Measurements from ENCODE around the gene KREMEN1.
"Not testable (repeated sequence)": the region's sequence is repeated elsewhere in the genome, so short reads cannot be mapped to it uniquely, and the experiment has no call there.

Gene KREMEN1

DNA sequence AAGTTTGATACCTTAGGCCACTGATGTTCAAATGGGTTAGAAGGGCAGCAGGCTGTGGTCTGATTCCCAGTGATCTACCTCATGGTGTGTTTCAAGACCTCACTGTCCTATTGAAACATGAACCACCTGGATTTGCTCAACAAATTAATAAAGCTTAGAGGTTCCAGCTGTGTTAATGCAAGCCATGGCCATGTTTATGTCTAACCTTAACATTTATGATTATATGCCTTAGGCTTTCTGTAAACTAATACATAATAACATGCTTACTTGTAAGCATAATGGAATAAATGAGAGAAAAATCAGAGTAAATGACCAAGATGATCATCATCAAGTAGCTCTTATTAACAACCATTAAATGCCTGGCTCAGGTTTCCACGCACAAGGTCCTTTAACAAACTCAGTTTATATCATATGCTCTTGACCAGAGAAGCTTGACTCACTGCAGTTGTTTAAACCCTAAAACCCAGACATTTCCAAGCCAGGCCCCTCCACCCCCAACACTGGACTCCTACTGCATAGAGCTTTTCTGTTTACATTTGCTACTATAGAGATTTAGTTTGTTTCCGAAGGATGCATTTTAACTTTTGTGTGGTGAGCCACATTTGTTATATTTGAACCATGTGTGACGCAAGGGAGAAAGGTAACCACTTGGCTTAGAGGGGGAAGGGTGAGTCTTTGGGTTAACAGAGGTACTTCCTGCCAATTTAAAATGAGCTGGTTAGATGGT, 43.7 kb downstream of the KREMEN1 start:
- H3K4me3 ChIP-seq (ENCODE audit: insufficient read depth, low read depth, low read length) = no peak overlapping the region
- H3K27ac ChIP-seq (ENCODE audit: insufficient read depth, low read depth, low read length, poor library complexity, severe bottlenecking) = no peak overlapping the region
- H3K9me3 ChIP-seq (ENCODE audit: control insufficient read depth, low read length) = no peaks in the 10 kb centered on the region
- WGBS, 2 experiments = 97% methylated on average over 3 of the region's 3 CpGs
- no peaks in the 10 kb centered on the region for H3K27me3 ChIP-seq (ENCODE audit: control insufficient read depth, insufficient read depth, low read length, poor library complexity, severe bottlenecking)
- H3K36me3 ChIP-seq (ENCODE audit: control insufficient read depth, insufficient read depth, low read length) = no peaks in the 10 kb centered on the region
- H3K4me1 ChIP-seq (ENCODE audit: control insufficient read depth, insufficient read depth, low read length) = no peaks in the 10 kb centered on the region

DNA sequence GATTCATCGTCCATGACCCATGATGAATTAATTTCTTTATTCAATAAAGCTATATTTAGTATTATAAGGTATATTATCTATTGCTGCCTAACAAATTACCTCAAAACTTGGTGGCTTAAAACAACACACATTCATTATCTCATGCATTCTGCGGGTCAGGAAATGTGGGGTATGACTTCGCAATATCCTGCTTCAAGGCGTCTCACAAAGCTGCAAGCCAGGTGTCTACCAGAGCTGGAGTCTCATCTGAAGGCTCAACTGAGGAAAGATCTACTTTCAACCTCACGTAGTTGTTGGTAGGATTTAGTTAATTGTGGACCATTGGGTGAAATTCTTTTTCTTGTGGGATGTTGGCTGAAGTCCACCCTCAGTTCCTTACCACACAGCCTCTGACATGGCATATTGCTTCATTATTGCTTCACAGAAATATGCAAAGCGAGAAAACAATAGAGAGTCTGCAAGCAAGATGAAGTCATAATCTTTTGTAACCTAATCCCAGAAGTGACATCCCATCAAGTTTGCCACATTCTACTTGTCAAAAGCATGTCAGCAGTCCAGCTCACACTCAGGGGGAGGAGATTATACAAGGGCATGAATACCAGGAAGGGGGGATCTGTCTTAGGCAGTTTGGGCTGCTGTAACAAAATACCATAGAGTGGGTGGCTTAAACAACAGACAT, 45.1 kb downstream of the KREMEN1 start:
- Histone ChIP-seq H3K4me1 (ENCODE audit: control insufficient read depth, insufficient read depth, low read length) (no peaks in the 10 kb centered on the region), H3K9me3 (ENCODE audit: control insufficient read depth, low read length) (no peaks in the 10 kb centered on the region), H3K4me3 (ENCODE audit: insufficient read depth, low read depth, low read length) (no peak overlapping the region), H3K27ac (ENCODE audit: insufficient read depth, low read depth, low read length, poor library complexity, severe bottlenecking) (no peak overlapping the region), H3K27me3 (ENCODE audit: control insufficient read depth, insufficient read depth, low read length, poor library complexity, severe bottlenecking) (no peaks in the 10 kb centered on the region), H3K36me3 (ENCODE audit: control insufficient read depth, insufficient read depth, low read length) (no peaks in the 10 kb centered on the region)
- WGBS, 2 experiments = 94 to 96% methylated on average over 5 to 6 of the region's 6 CpGs

DNA sequence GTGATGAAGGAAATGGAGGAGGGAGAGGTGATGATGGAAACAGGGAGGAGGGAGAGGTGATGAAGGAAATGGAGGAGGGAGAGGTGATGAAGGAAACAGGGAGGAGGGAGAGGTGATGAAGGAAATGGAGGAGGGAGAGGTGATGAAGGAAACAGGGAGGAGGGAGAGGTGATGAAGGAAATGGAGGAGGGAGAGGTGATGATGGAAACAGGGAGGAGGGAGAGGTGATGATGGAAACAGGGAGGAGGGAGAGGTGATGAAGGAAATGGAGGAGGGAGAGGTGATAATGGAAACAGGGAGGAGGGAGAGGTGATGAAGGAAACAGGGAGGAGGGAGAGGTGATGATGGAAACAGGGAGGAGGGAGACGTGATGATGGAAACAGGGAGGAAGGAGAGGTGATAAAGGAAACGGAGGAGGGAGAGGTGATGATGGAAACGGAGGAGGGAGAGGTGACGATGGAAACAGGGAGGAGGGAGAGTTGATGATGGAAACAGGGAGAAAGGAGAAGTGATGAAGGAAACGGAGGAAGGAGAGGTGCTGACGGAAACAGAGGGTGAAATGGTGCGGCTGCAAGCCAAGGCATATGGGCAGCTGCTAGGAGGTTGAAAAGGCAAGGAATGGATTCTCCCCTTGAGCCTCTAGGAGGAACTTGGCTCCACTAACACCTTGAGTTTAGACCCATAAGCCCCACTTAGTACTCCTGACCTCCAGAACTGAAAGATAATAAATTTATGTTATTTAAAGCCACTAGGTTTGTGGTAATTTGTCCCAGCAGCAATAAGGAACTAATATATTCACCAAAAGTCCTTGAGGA, 47.5 kb downstream of the KREMEN1 start:
- H3K36me3 ChIP-seq (ENCODE audit: control insufficient read depth, insufficient read depth, low read length); H3K4me1 ChIP-seq (ENCODE audit: control insufficient read depth, insufficient read depth, low read length); H3K27ac ChIP-seq (ENCODE audit: insufficient read depth, low read depth, low read length, poor library complexity, severe bottlenecking); H3K4me3 ChIP-seq (ENCODE audit: insufficient read depth, low read depth, low read length); H3K9me3 ChIP-seq (ENCODE audit: control insufficient read depth, low read length); H3K27me3 ChIP-seq (ENCODE audit: control insufficient read depth, insufficient read depth, low read length, poor library complexity, severe bottlenecking): not testable (repeated sequence)
- WGBS, 2 experiments = 89 to 90% methylated on average over 6 of the region's 7 CpGs

DNA sequence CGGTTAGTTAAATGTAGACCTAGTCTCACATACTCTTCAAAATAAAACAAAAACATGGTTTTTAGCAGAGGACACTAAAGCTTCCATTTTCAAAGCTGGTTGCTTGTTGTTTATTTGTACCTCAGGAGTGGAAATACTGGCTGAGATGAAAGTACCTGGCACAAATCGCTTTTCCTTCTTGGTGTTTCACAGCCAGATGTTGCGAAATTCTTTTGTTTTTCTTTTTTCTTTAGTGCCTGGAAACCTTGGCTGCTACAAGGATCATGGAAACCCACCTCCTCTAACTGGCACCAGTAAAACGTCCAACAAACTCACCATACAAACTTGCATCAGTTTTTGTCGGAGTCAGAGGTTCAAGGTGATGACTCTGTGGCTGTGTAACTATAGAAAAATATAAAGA, 48.3 kb downstream of the KREMEN1 start:
- H3K4me3 ChIP-seq (ENCODE audit: insufficient read depth, low read depth, low read length) = no peak overlapping the region
- H3K27ac ChIP-seq (ENCODE audit: insufficient read depth, low read depth, low read length, poor library complexity, severe bottlenecking) = no peak overlapping the region
- H3K27me3 ChIP-seq (ENCODE audit: control insufficient read depth, insufficient read depth, low read length, poor library complexity, severe bottlenecking) = no peaks in the 10 kb centered on the region
- no peaks in the 10 kb centered on the region for H3K4me1 ChIP-seq (ENCODE audit: control insufficient read depth, insufficient read depth, low read length)
- whole genome bisulfite sequencing, 2 experiments = 88 to 95% methylated on average over 4 to 5 of the region's 5 CpGs
- no peaks in the 10 kb centered on the region for H3K36me3 ChIP-seq (ENCODE audit: control insufficient read depth, insufficient read depth, low read length)
- H3K9me3 ChIP-seq (ENCODE audit: control insufficient read depth, low read length) = no peaks in the 10 kb centered on the region

DNA sequence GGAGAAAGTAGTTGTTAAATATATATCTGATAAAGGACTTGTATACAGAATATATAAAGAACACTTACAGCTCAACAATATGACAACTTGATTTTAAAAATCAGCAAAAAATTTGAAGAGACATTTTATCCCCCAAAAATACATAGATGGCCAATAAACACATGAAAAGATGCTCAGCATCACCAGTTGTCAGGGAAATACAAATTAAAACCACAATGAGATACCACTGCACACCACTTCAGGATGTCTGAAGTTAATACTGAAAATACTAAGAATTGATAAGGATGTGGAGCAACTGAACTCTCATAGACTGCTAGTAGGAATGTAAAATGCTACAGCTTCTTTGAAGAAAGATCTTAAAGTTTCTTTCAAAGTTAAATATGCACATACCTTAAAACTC, 49.2 kb downstream of the KREMEN1 start:
- no peak overlapping the region for H3K27ac ChIP-seq (ENCODE audit: insufficient read depth, low read depth, low read length, poor library complexity, severe bottlenecking)
- no peaks in the 10 kb centered on the region for H3K9me3 ChIP-seq (ENCODE audit: control insufficient read depth, low read length)
- no peaks in the 10 kb centered on the region for H3K27me3 ChIP-seq (ENCODE audit: control insufficient read depth, insufficient read depth, low read length, poor library complexity, severe bottlenecking)
- H3K4me1 ChIP-seq (ENCODE audit: control insufficient read depth, insufficient read depth, low read length) = no peaks in the 10 kb centered on the region
- no peaks in the 10 kb centered on the region for H3K36me3 ChIP-seq (ENCODE audit: control insufficient read depth, insufficient read depth, low read length)
- no peak overlapping the region for H3K4me3 ChIP-seq (ENCODE audit: insufficient read depth, low read depth, low read length)

DNA sequence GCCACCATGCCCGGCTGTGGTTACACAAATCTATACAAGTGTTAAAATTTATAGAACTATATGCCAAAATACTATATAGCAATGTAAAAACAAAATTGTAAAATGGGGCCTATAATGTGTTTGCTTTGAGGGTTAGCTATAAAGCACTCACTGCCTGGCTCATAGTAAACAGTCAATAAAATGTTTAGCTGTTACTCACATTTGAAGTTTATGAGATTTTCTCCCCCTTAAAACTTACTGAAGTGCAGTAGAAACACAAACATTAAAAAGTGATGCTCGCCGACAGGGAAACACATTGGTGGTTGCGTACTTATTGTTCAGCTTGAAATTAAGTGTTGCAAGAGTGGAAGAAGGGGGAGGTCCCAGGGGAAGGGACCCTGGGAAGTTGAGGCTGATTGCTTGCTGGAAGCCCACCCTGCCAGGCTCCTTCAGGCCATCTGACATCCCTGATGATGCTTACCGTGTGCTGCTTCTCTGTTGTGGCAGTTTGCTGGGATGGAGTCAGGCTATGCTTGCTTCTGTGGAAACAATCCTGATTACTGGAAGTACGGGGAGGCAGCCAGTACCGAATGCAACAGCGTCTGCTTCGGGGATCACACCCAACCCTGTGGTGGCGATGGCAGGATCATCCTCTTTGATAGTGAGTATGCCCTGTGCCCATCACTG, 52.1 kb downstream of the KREMEN1 start:
- WGBS, 2 experiments = 87 to 90% methylated on average over 9 to 10 of the region's 10 CpGs
- H3K4me3 ChIP-seq (ENCODE audit: insufficient read depth, low read depth, low read length) = no peak overlapping the region
- no peaks in the 10 kb centered on the region for H3K27me3 ChIP-seq (ENCODE audit: control insufficient read depth, insufficient read depth, low read length, poor library complexity, severe bottlenecking)
- no peaks in the 10 kb centered on the region for H3K9me3 ChIP-seq (ENCODE audit: control insufficient read depth, low read length)
- no peaks in the 10 kb centered on the region for H3K36me3 ChIP-seq (ENCODE audit: control insufficient read depth, insufficient read depth, low read length)
- H3K4me1 ChIP-seq (ENCODE audit: control insufficient read depth, insufficient read depth, low read length) = no peaks in the 10 kb centered on the region
- no peak overlapping the region for H3K27ac ChIP-seq (ENCODE audit: insufficient read depth, low read depth, low read length, poor library complexity, severe bottlenecking)

DNA sequence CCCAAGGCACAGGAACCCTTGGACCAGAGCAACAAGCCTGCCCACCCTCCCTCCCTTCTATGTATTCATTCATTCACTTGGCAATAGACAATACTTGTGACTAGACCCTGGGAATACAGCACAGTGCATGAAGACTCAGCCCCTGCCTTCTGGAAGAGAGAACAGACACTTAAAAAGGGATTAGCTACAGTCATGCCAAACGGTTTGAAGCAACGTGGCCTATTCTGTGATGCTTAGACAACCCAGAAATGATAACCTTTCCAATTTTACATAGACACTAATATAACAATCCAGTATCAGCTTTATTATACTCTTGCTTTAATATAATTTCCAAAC, 52.6 kb downstream of the KREMEN1 start:
- Histone ChIP-seq H3K27me3 (ENCODE audit: control insufficient read depth, insufficient read depth, low read length, poor library complexity, severe bottlenecking) (no peaks in the 10 kb centered on the region), H3K27ac (ENCODE audit: insufficient read depth, low read depth, low read length, poor library complexity, severe bottlenecking) (no peak overlapping the region), H3K4me3 (ENCODE audit: insufficient read depth, low read depth, low read length) (no peak overlapping the region), H3K4me1 (ENCODE audit: control insufficient read depth, insufficient read depth, low read length) (no peaks in the 10 kb centered on the region), H3K36me3 (ENCODE audit: control insufficient read depth, insufficient read depth, low read length) (no peaks in the 10 kb centered on the region), H3K9me3 (ENCODE audit: control insufficient read depth, low read length) (no peaks in the 10 kb centered on the region)
- WGBS, 2 experiments = 81 to 83% methylated on average over 2 of the region's 2 CpGs

DNA sequence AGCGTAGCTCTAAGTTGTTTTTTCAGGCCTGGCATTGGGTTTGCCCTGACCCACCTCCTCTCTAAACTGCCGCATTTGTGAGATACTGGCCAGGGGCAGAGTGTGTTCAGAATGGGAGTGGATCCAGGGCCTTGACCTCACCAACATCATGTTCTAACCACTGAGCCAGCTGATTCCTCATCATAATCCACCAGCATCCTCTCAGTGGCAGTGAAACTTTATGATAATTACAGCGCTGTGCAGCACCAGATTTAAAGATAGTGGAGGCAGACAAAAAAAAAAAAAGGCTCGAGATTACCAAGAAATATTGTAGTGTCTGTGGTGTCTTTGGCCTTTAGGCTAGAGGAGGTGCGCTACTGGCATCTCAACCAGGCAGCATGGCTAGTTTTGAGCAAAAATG, 53.0 kb downstream of the KREMEN1 start:
- Histone ChIP-seq H3K4me1 (ENCODE audit: control insufficient read depth, insufficient read depth, low read length) (no peaks in the 10 kb centered on the region), H3K36me3 (ENCODE audit: control insufficient read depth, insufficient read depth, low read length) (no peaks in the 10 kb centered on the region), H3K27ac (ENCODE audit: insufficient read depth, low read depth, low read length, poor library complexity, severe bottlenecking) (no peak overlapping the region), H3K27me3 (ENCODE audit: control insufficient read depth, insufficient read depth, low read length, poor library complexity, severe bottlenecking) (no peaks in the 10 kb centered on the region), H3K4me3 (ENCODE audit: insufficient read depth, low read depth, low read length) (no peak overlapping the region), H3K9me3 (ENCODE audit: control insufficient read depth, low read length) (no peaks in the 10 kb centered on the region)
- WGBS, 2 experiments = 92 to 98% methylated on average over 5 of the region's 5 CpGs

DNA sequence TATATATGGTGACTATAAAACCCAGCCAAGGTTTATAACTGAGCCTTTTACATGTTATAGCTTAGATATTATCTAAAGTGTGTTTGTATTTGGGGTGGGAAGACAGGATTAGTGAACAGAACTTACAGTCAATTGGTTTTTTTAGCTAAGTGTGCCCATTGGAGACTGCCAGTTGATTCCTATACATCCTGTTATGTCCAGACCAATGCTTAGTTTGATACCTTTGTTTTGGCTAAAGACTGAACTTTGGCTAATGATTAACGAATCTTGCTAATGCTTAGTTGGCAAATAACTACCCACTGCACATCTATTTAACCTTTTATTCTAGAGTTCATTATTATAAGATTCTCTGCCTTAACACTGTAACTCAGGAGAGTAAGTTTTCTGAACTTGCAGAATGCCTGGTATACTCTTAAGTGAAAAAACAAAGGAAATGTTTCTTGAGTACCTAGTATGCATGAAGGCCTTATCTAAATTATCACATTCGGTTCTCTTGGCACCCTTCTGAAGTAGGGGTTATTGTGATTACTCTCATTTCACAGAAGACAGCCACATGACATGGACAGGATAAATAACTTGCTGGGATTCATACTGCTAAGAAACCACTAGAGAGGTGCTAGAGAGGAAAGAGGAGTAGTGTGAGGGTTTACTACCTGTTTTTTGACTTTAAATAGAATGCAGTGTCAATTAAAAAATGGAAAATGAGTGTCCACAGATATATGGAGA, 54.0 kb downstream of the KREMEN1 start:
- 98 to 100% methylated on average over 2 of the region's 2 CpGs for WGBS, 2 experiments
- H3K27me3 ChIP-seq (ENCODE audit: control insufficient read depth, insufficient read depth, low read length, poor library complexity, severe bottlenecking) = no peaks in the 10 kb centered on the region
- H3K36me3 ChIP-seq (ENCODE audit: control insufficient read depth, insufficient read depth, low read length) = no peaks in the 10 kb centered on the region
- H3K9me3 ChIP-seq (ENCODE audit: control insufficient read depth, low read length) = no peaks in the 10 kb centered on the region
- no peak overlapping the region for H3K27ac ChIP-seq (ENCODE audit: insufficient read depth, low read depth, low read length, poor library complexity, severe bottlenecking)
- H3K4me3 ChIP-seq (ENCODE audit: insufficient read depth, low read depth, low read length) = no peak overlapping the region
- no peaks in the 10 kb centered on the region for H3K4me1 ChIP-seq (ENCODE audit: control insufficient read depth, insufficient read depth, low read length)

Measured in ectodermal cell (in vitro differentiated cells).